PFSK-1 (cell line): ENCODE measurements around the gene GCFC2.

Experiments used
- FOXP2 ChIP-seq: optimal IDR thresholded peaks from 2 replicates; pipeline ENCODE3; 2011; ENCODE audit warnings: borderline replicate concordance, control low read depth, inconsistent platforms; ENCODE audit not compliant: insufficient read depth; ENCODE audit errors: extremely low read length, extremely low read depth
- POLR2AphosphoS5 ChIP-seq: IDR thresholded peaks from 2 replicates; pipeline ENCODE4 v1.6.1; 2012; ENCODE audit warnings: low read depth, mild to moderate bottlenecking, control low read depth, low read length, moderate library complexity
- SIN3A ChIP-seq: IDR thresholded peaks from 2 replicates; pipeline ENCODE4 v1.6.1; 2012; ENCODE audit warnings: mild to moderate bottlenecking, low read length, moderate library complexity, borderline replicate concordance; ENCODE audit not compliant: insufficient read depth
- TAF1 ChIP-seq: IDR thresholded peaks from 2 replicates; pipeline ENCODE4 v1.6.1; 2012; ENCODE audit warnings: low read length, control low read depth, borderline replicate concordance; ENCODE audit not compliant: insufficient read depth
- TF ChIP-seq, protein P1 (sequence below), 2 experiments: IDR thresholded peaks; 2 replicates each; pipeline versions ENCODE4 v1.6.1 to v1.8.0; 2011 to 2012; ENCODE audit warnings: low read depth in 2 of 2, low read length in 2 of 2, control low read depth in 1 of 2, inconsistent platforms in 1 of 2, mild to moderate bottlenecking in 1 of 2, moderate library complexity in 1 of 2; ENCODE audit not compliant: insufficient read depth in 1 of 2

Gene GCFC2

DNA sequence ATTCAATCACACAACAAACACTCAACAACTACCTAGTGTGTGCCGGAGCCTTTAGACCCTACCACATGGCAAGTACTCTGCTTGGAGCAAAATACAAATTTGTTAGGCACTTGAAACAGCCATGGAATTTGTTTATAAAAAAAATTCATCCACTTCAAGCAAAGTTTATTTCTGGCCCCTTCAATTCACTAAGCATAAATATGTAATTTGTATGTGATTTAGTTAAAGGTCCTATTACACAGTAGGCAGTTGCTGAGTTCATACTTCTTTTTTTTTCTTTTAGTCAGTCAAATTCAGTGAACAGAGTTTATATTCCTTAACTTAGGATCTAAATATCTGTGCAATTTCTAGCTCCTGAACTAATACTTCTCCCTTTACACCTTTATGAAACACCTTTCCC is 22.5 kb downstream of the GCFC2 start:
- no peak for TF ChIP-seq TAF1
- TF ChIP-seq POLR2AphosphoS5 = no peak
- TF ChIP-seq SIN3A = no peak
- TF ChIP-seq, protein P1, sequence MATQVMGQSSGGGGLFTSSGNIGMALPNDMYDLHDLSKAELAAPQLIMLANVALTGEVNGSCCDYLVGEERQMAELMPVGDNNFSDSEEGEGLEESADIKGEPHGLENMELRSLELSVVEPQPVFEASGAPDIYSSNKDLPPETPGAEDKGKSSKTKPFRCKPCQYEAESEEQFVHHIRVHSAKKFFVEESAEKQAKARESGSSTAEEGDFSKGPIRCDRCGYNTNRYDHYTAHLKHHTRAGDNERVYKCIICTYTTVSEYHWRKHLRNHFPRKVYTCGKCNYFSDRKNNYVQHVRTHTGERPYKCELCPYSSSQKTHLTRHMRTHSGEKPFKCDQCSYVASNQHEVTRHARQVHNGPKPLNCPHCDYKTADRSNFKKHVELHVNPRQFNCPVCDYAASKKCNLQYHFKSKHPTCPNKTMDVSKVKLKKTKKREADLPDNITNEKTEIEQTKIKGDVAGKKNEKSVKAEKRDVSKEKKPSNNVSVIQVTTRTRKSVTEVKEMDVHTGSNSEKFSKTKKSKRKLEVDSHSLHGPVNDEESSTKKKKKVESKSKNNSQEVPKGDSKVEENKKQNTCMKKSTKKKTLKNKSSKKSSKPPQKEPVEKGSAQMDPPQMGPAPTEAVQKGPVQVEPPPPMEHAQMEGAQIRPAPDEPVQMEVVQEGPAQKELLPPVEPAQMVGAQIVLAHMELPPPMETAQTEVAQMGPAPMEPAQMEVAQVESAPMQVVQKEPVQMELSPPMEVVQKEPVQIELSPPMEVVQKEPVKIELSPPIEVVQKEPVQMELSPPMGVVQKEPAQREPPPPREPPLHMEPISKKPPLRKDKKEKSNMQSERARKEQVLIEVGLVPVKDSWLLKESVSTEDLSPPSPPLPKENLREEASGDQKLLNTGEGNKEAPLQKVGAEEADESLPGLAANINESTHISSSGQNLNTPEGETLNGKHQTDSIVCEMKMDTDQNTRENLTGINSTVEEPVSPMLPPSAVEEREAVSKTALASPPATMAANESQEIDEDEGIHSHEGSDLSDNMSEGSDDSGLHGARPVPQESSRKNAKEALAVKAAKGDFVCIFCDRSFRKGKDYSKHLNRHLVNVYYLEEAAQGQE (IDR thresholded peaks at IDR 0.05; ENCODE audit: insufficient read depth in 1 of 2, low read depth in 2 of 2, low read length in 2 of 2) = no peak
- TF ChIP-seq FOXP2 = no peak

DNA sequence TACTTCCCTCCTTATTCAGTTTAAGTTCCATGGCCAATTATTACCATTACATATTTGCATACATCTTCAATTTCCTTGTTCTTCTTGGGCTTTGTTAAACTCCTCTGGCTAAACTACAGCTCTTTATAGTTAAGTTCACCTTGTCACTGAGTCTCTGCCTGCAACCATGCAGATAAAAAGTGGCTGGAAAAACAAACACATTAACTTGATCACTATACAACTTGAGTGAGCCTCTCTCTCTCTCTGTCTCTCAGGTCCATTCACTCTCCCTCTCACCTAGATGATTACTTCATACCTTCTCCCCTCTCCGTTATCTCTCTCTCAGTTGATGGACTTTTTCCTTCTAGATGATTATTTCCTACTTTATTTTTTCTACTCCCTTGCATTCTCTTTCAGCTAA is 30.3 kb downstream of the GCFC2 start:
- no peak for TF ChIP-seq POLR2AphosphoS5
- no peak for TF ChIP-seq FOXP2
- TF ChIP-seq TAF1 = no peak
- no peak for TF ChIP-seq SIN3A
- TF ChIP-seq, protein P1 (IDR thresholded peaks at IDR 0.05; ENCODE audit: insufficient read depth in 1 of 2, low read depth in 2 of 2, low read length in 2 of 2) = no peak

DNA sequence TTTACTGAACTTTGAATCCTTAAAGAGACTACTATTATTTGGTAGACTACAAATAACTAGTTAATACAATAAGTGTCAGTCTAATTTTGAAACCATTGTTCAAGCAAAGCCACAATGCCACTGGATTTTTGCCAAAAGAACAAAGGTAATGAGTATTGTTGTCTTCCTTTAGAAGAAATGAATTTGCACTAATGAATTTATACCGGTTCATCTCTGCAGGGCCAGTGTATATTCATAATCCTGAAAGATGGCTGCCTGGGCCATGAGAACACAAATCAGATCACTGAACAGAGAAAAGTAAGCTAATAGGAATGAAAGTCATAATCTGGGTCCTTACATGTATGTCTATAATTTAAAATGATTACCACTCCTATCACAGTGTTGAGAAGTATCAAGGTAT is 31.2 kb downstream of the GCFC2 start:
- TF ChIP-seq, protein P1 (IDR thresholded peaks at IDR 0.05; ENCODE audit: insufficient read depth in 1 of 2, low read depth in 2 of 2, low read length in 2 of 2) = no peak
- TF ChIP-seq FOXP2 (no peak), POLR2AphosphoS5 (no peak), SIN3A (no peak), TAF1 (no peak)

DNA sequence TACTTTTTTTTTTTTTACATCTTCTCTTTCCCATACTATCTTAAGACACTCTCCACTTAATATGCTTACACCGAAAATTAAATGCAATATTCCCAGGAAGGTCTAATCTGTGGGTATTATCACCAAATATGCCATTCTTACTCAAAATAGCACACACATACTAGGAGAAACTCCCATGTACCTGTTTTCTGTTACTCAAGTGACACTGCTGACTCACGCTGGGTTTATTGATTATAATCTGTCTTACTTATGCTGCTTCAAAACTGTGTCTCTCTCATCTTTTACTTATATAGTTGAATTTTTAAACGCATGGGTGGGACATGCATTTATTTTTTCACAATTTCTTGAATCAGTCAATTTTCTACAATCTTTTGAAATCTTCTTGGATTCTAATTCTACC is 34.3 kb downstream of the GCFC2 start:
- no peak for TF ChIP-seq TAF1
- no peak for TF ChIP-seq POLR2AphosphoS5
- TF ChIP-seq FOXP2 = no peak
- TF ChIP-seq, protein P1 (IDR thresholded peaks at IDR 0.05; ENCODE audit: insufficient read depth in 1 of 2, low read depth in 2 of 2, low read length in 2 of 2) = no peak
- TF ChIP-seq SIN3A = no peak

DNA sequence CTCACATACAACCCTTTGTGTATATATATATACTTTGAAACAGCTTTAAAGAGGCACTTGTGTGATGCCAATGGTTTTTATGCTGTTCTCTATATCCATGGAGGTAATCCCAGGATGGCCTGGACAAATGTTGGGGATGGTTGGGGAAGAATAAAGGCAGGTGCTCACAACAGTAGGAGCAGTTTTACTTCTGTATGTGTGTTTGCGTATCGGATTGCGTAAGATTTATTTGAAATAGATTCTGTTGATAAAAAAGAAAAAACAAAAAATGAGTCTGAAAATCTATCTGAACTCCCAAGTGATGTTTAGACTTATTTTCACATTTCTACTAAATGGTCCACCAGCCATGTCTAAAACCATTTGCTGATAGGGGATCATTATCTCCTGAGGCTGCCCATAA is 34.8 kb downstream of the GCFC2 start:
- TF ChIP-seq FOXP2 (no peak), SIN3A (no peak), POLR2AphosphoS5 (no peak), TAF1 (no peak)
- TF ChIP-seq, protein P1 (IDR thresholded peaks at IDR 0.05; ENCODE audit: insufficient read depth in 1 of 2, low read depth in 2 of 2, low read length in 2 of 2) = no peak
